NCI-H748 (cell line): ENCODE measurements around the gene NOP16.

Experiments
- DNase-seq: peaks from one replicate; lab custom pipeline; 2025; ENCODE audit not compliant: unreplicated experiment; lab: John Stamatoyannopoulos, UW

NOP16 gene

GRCh38 chr5:176362233-176362490 is 26.2 kb downstream of the NOP16 start:
- no peak for DNase-seq

GRCh38 chr5:176361437-176362232 is 26.8 kb downstream of the NOP16 start, which contains the start of gene KIAA1191:
TSS of gene KIAA1191 (minus strand) at chr5:176361764. CDS start at chr5:176359508, 2,256 bp downstream.
- peak; percentile 91 for DNase-seq

GRCh38 chr5:176360894-176361436 is 27.4 kb downstream of the NOP16 start:
- DNase-seq: peak; percentile 44

- DNase-seq: no peak
Observed at GRCh38 chr5:176359658-176360057, 28.7 kb downstream of the NOP16 start.

- no peak for DNase-seq
Observed at GRCh38 chr5:176356179-176356566, 32.2 kb downstream of the NOP16 start.

- no peak for DNase-seq
Observed at GRCh38 chr5:176355400-176356178, 32.8 kb downstream of the NOP16 start.

- no peak for DNase-seq
Observed at GRCh38 chr5:176353533-176353932, 34.9 kb downstream of the NOP16 start.

- DNase-seq: no peak
Observed at GRCh38 chr5:176352116-176352878, 36.1 kb downstream of the NOP16 start.

- no peak for DNase-seq
Observed at GRCh38 chr5:176350416-176350815, 38.0 kb downstream of the NOP16 start.

- no peak for DNase-seq
Observed at GRCh38 chr5:176342766-176343458, 45.5 kb downstream of the NOP16 start.

- no peak for DNase-seq
Observed at GRCh38 chr5:176342158-176342483, 46.3 kb downstream of the NOP16 start.

- DNase-seq: no peak
Observed at GRCh38 chr5:176341325-176342157, 46.9 kb downstream of the NOP16 start.

GRCh38 chr5:176339304-176339703 is 49.1 kb downstream of the NOP16 start:
- DNase-seq: no peak

GRCh38 chr5:176337913-176338312 is 50.5 kb downstream of the NOP16 start:
- no peak for DNase-seq

- DNase-seq: no peak
Observed at GRCh38 chr5:176334031-176334770, 54.2 kb downstream of the NOP16 start.
